Measurements from ENCODE around the gene PCDHGA3.

GRCh38 chr5:141351591-141351990 lies 8.0 kb downstream of the PCDHGA3 start:
- TF ChIP-seq ASH2L (IDR thresholded peaks at IDR 0.05; ENCODE audit: insufficient read length, low read depth, low read length) (no peak), TEAD3 (CRISPR knock-in tag; optimal IDR thresholded peaks at IDR 0.05; ENCODE audit: borderline replicate concordance) (no peak), ZKSCAN8 (CRISPR knock-in tag; IDR thresholded peaks at IDR 0.05; ENCODE audit: borderline replicate concordance) (no peak)

Measured in HepG2 (cell line).